Esophagus squamous epithelium (tissue), 4 donors: ENCODE measurements around the gene HSPA2.

Experiments
- POLR2A ChIP-seq, 4 donors: fragments of 450-650 bp; IDR thresholded peaks; one replicate each; pipeline ENCODE4 v1.6.1; 2017; ENCODE audit warnings: antibody characterized with exemption in 4 of 4, mild to moderate bottlenecking in 4 of 4, moderate library complexity in 3 of 4
- TF ChIP-seq, protein P1 (sequence below), 6 experiments: fragments of 450-650 bp in 4 of 6; fragments of 200-600 bp in 2 of 6; sonication (generic) in 2 of 6; IDR thresholded peaks; one replicate each; pipeline ENCODE4 v1.5.1; 2016 to 2019; ENCODE audit warnings: antibody characterized with exemption in 6 of 6, mild to moderate bottlenecking in 4 of 6, moderate library complexity in 4 of 6

DNA sequence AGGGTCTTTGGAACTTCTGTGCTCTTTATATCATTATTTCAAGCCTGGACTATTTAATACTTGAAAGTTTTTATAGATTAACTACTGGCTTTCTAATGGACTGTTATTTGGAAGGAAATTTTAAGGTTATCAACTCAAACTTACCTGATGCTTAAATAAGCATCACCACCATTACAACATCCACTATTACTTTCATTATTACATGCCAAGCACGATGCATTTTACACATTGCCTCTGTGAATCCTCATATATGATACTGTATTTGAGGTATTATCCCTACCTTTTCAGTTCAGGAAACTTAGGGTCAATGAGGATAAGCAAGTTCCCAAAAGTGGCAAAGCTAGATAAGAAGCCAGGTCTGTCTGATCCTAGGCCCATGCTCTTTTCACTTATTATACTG is 23.6 kb upstream of the HSPA2 start:
- TF ChIP-seq, protein P1, sequence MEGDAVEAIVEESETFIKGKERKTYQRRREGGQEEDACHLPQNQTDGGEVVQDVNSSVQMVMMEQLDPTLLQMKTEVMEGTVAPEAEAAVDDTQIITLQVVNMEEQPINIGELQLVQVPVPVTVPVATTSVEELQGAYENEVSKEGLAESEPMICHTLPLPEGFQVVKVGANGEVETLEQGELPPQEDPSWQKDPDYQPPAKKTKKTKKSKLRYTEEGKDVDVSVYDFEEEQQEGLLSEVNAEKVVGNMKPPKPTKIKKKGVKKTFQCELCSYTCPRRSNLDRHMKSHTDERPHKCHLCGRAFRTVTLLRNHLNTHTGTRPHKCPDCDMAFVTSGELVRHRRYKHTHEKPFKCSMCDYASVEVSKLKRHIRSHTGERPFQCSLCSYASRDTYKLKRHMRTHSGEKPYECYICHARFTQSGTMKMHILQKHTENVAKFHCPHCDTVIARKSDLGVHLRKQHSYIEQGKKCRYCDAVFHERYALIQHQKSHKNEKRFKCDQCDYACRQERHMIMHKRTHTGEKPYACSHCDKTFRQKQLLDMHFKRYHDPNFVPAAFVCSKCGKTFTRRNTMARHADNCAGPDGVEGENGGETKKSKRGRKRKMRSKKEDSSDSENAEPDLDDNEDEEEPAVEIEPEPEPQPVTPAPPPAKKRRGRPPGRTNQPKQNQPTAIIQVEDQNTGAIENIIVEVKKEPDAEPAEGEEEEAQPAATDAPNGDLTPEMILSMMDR (IDR thresholded peaks at IDR 0.05) = no peak
- TF ChIP-seq POLR2A (IDR thresholded peaks at IDR 0.05) = no peak
